NT2/D1 (cell line): ENCODE measurements around the gene FASTK.

Experiments
- SUZ12 ChIP-seq: IDR thresholded peaks from 2 replicates; pipeline ENCODE4 v1.6.1; 2011; ENCODE audit not compliant: insufficient read length, insufficient read depth; ENCODE audit errors: extremely low read depth
- YY1 ChIP-seq: IDR thresholded peaks from 2 replicates; pipeline ENCODE4 v1.6.1; 2011; ENCODE audit not compliant: insufficient read length, insufficient read depth

GRCh38 chr7:151082141-151083070 is 1.8 kb upstream of the FASTK start:
- TF ChIP-seq YY1 (no peak), SUZ12 (no peak)
